GM11168 (cell line): ENCODE results near the gene MT1F.
"Not testable (repeated sequence)": the region's sequence is repeated elsewhere in the genome, so short reads cannot be mapped to it uniquely, and the experiment has no call there.

Source experiments
- in situ Hi-C: fragments of 300-500 bp; cut with MboI; formaldehyde crosslinking; loops from one replicate; pipeline ENCODE4 v1.12.0; 2022; ENCODE audit warnings: low sequenced_read_pairs; ENCODE audit not compliant: unreplicated experiment

Gene MT1F

DNA sequence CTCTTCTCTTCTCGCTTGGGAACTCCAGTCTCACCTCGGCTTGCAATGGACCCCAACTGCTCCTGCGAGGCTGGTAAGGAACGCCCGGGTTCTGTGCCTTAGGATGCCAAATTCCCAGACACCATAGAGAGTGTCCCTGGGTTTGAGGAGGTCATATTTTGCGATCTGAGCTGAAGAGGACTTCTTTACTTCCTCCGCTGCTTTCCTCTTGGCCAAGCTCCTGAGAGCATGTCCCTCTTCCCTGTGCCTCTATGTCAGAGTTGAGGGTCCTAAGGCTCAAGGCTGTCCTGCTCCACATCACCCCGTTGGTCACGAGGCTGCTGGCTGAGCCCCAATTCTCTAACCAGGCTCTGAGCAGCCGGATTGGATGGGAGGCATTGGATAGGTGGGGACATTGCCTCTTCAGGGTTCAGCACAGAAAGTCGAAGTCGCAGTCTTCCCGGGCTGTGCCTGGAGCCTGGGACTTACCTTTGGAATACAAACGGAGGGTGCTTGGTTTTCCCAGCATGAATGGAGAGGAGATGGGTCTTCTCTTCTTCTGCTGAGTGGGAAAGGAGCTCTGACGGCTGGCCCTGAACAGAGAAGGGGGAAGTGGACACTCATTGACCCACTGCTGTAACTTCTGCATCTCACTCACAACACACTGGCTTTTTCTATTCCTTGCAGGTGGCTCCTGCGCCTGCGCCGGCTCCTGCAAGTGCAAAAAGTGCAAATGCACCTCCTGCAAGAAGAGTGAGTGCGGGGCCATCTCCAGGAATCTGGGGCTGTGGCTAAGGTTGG is 12.3 kb downstream of the MT1F start:
- in situ Hi-C loops, result no loop called here

DNA sequence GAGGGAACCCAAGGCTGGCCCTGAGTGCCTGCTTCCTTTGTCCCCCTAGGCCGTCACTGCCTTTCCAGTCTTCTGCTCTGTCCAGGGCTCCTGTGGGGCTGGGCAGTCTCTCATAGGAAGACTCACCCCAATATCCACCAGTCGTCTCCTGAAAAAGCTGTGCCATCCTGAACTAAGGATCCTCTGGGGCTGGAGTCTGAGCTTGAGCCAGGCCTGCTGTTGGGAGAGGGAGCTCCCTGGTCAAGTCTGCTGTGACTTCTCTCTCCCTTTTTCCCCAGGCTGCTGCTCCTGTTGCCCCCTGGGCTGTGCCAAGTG is 12.8 kb downstream of the MT1F start:
- in situ Hi-C loops, result no loop called here

DNA sequence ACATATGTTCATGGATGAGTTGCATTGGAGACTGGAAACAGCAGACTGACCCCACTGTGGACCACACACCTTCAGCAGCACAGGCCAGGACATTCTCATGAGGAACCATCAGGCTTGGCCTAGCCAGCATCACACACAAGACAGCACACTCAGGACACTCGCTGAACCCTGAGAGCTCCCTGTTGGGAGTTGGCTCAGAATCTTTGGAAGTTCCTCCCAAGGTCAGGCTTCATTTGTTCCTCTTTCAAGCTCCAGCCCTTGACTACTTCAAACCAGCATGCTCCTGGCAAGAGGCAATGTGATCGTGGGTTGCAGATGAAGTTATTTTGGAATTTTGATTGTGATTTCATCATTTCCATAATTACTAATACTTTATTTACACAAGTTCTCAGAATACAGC is 13.9 kb downstream of the MT1F start:
- in situ Hi-C loops, result not testable (repeated sequence)

DNA sequence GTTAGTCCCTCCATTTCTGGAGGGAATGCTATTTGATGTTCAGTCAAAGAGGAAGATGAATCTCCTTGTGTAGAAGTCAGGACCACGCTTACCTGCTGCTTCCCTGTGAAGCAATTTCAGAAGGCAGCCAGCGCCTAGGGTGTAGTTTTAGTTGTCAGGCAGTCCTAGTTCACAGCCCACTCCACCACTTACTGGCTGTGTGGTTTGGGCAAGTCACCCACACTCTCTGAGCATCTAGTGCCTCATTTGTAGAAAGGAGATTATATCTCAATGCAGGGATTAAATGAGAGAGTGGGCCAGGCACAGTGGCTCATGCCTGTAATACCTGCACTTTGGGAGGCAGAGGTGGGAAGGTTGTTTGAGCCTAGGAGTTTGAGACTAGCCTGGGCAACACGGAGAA is 14.4 kb downstream of the MT1F start:
- in situ Hi-C loops, result not testable (repeated sequence)

DNA sequence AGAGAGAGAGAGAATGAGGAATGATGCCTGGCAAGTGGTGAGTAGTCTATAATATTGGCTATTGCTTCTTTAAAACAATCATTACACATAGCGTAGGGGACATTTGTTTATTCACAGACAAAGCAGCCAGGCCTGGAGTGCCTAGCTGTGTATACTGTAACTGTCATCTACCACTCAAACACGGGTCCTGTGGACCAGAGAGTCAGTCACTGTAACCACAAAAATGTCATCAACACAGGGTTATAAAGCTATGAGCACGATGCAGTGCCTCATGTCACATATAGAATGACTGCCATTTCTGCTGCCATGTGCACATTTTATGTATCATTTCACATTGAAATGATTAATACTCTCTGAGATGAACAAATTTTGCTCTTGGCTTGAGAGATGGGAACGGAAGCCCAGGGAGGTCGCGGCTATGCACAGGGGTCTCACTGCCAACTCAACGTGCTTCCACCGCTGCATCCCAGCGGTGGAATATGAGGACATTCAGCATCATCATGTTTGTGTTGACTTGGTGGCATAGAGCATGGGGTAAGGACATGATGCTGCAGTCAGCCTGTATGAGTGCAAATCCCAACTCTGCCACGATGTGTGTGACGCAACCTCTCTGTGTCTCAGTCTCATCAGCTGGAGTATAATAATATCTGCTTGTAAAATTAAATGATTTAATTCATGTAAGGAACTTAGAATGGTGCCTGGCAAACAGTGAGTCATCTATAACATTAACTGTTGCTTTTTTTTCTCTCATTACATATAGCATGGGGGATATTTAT is 15.2 kb downstream of the MT1F start:
- in situ Hi-C loops, result no loop called here

DNA sequence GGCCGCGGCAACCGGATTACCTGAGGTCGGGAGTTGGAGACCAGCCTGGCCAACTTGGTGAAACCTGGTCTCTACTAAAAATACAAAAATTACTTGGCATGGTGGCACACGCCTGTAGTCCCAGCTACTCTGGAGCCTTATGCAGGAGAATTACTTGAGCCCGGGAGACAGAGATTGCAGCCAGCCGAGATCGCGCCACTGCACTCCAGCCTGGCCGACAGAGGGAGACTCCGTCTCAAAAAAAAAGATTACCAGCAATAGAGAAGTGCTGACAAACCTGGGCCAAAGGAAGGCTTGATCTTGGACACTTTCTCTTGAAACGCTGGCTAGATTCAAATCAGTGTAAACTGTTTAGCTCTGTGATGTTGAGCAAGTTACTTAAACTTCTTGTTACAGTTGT is 16.2 kb downstream of the MT1F start:
- in situ Hi-C loops, result no loop called here

DNA sequence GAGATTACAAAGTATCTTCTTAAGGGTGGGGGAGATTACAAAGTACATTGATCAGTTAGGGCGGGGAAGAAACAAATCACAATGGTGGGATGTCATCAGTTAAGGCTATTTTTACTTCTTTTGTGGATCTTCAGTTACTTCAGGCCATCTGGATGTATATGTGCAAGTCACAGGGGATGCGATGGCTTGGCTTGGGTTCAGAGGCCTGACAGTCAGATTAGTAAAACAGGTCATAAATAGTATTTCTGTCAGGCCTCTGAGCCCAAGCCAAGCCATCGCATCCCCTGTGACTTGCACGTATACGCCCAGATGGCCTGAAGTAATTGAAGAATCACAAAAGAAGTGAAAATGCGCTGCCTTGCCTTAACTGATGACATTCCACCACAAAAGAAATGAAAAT is 16.8 kb downstream of the MT1F start:
- in situ Hi-C loops, result not testable (repeated sequence)

DNA sequence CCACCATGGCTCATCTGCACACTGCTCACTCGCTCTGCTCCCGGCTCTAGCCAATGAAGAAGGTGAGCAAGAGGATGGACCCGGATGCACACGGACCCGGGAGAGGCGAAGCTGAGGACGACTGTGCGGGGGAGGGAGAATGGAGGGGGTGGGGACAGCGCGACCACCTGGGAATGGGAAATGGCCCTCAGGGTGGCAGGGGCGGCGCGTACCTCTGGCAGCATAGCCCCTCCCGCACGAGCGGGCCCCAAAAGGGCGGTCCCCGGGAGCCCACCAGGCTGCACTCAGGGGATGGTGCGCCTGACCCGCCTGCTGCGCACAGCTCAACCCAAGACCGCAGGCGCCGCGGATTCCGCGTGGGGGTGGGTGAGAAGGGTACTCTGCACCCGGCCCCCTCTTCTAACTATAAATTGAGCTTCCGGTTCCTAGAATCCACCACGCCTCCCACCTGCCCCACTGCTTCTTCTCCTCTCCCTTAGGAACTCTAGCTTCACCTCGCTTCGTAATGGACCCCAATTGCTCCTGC is 18.0 kb downstream of the MT1F start:
- in situ Hi-C loops, result no loop called here

DNA sequence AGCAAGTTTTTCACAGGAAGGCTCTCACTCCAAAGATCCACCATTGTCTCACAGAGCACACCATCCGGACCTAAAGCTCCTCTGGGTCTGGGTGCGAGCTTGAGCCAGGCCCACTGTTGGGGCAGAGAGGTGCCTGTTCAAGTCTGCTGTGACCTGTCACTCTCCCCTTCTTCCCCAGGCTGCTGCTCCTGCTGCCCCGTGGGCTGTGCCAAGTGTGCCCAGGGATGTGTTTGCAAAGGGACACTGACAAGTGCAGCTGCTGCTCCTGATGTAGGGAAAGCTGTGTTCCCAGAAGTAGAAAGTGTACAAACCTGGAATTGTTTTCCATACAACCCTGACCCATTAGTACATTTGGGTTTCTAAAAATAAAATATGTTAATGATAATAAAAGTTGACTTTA is 19.7 kb downstream of the MT1F start:
- in situ Hi-C loops, result no loop called here

DNA sequence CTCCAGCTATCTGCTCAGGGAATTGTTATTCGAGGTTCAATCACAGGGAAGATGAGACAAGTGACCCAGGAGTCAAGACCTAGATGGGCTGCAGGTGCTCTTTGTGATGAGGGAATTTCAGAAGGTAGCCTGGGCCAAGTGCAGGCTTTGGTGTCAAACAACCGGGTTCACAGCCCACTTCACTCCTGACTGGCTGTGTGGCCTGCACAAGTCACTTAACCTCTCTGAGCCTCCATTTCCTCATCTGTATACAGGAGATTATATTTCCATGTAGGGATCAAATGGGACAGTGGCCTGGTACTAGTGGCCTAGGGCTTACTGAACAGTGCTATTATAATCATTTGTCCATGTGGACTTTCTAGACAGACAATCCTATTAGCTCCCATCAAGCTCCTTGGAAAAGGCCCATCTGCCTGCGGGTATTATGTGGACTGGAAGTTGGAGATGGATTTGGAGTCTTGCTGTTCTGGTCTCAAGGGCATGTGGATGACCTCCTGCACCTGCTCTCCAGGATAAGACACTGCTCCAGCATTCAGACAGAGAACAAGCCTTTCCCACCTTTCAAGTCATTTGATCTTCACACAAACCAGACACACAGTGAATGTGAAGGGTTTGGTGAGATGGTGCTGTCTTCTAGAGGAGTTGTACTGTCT is 21.4 kb downstream of the MT1F start:
- in situ Hi-C loops, result no loop called here

DNA sequence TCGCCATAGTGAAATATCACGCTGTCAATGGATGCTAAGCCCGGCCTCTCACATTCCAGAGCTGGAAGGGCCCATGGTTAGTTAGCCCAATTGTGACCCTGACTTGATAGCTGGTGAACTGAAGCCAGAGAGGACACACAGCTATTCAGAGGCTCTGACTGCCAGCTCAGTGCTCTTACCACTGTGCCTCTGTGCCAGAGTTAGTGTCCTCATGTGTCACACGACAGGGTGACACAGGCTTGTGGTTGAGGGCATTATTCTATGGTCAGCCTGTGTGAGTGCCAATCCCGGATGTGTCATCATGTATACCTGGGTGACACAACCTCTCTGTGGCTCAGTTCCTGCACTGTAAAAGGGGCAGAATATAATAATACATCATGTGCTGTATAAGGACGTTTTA is 22.1 kb downstream of the MT1F start:
- in situ Hi-C loops, result no loop called here

DNA sequence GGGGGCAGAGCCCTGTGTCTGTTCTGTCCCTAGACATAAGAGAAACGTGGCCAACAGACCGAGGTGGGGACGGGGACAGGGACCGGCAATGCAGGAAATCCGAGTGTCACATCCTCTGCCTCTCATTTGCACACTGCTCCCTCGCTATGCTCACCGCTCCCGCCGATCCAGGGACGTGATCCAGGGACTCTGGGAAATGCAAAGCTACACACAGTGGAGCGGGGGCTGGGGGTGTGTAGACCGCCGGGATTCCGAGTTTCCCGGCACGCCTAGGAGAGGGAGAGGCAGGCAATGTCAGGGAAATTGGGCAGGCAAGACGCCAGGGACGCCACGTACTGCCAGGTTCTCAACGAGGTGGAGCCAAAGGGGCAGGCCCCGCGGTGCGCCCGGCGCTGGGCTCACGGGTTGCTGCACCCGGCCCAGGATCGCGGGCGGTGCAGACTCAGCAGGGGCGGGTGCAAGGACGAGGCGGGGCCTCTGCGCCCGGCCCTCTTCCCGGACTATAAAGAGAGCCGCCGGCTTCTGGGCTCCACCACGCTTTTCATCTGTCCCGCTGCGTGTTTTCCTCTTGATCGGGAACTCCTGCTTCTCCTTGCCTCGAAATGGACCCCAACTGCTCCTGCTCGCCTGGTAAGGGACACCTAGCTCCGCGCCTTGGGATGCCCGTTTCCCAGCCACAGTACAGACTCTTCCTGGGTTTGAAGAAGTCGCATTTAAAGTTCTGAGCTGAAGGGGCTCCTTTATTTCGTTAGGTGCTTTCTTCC is 24.4 kb downstream of the MT1F start, which contains the start of gene MT1X:
Gene MT1X, plus strand, starts transcription at position 532 of the 764 bp plus-strand sequence. Its CDS starts 71 bp downstream, at position 603.
- in situ Hi-C loops, result no loop called here

DNA sequence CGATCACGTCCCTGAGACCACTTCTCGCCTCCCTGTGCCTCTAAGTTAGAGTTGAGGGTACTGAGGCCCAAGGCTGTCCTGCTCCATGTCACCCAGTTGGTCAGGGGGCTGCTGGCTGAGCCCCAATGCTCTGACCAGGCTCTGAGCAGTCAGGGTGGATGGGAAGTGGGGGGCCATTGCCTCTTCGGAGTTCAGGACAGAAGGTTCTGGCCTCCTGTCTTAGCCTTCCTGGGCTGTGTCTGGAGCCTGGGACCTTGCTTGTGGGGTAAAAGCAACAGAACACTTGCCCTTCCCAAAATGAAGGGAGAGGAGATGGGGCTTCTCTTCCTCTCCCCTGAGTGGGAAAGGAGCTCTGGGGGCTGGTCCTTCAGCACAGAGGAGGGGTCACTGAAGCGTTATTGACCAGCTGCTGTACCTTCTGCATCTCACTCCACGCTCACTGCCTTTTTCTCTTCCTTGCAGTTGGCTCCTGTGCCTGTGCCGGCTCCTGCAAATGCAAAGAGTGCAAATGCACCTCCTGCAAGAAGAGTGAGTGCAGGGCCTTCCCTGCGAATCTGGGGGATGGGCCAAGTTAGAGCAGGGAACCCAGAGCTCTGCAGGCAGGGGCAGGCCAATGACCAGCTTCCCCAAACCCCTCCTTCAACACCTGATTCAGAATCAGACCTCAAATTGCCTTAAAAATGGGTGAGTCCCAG is 25.1 kb downstream of the MT1F start:
- in situ Hi-C loops, result no loop called here

DNA sequence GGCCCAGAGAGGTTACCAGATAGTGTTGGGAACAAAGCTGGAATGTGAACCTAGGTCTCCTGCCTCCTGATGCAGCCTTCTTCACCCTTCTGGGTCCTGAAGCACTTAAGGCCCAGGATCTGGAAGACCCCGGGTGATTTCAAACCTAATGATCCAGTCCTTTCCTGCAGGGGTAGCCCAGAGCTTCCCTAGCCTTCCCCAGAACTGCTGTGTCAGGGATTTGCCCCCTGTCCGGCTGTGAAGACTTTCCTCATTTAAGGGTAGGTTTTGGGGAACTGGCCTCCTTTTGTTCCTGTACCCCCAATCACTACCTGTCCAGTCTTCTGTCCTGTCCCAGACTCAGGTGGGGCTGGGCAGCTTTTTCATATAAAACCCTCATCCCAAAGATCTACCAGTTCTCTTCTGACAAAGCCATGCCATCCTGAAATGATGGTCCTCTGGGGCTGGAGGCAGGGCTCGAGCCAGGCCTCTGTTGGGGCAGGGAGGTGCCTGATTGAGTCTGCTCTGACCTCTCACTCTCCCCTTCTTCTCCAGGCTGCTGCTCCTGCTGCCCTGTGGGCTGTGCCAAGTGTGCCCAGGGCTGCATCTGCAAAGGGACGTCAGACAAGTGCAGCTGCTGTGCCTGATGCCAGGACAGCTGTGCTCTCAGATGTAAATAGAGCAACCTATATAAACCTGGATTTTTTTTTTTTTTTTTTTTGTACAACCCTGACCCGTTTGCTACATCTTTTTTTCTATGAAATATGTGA is 25.8 kb downstream of the MT1F start:
- in situ Hi-C loops, result no loop called here

DNA sequence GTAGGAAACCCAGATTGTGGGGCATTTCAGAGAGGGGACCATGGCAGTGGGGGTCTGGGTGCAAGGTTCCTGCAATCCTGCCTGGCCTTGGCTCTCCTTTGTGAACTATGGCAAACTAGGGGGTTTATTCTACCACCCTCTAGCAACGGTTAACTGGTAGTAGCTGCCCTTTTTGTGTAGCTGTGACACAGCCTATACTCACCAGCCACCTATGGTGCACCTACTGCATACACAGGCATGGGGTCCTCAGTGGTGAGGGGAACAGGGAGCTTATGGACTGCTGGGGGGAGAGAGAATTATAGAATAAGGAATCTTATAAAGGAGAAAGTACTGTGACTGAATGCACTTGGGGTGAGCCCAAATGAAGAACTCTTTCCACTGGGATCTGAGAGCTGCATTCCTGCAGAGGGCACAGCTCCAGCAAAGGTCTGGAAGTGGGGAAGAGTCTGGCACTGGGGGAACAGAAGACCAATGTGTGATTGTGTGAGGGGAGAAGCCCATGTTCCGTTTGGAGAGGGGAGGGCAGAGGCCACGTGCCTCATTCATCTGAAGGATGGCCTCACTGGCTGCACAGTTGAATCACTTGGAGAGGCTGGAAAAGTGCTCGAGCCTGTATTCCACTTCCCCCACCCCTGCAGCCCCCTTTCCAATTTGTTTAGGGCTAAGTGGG is 26.6 kb downstream of the MT1F start:
- in situ Hi-C loops, result no loop called here

DNA sequence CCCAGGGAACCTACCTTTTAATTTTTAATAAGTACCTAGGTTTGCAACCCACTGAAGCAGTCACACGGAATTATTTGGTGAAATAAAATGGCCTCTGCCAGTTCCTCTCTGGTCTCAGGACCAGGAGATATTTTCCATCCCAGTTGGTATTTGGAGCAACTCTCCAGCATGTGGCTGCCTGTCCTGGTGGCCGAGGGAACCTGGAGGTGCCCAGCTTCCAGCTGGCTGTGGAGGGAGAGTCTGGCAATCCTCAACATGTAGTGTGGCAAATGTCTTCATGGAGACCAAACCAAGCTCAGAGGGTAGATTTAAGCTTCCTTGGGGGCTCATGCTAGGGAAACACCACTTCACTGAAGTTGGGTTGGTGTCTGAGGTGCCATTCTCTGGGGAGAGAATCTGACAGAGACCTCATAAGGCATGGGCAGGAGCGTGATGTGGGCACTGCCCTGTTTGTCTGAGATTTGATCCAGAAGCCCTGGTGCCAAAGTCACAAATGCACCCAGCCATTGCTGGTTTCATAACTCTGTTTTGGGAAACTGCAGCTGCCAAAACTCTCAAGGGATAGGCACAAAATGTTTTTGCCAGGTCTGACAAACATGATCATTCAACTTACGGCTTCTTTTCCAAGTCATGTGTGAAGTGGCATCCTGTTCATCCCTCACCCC is 27.3 kb downstream of the MT1F start:
- in situ Hi-C loops, result no loop called here

DNA sequence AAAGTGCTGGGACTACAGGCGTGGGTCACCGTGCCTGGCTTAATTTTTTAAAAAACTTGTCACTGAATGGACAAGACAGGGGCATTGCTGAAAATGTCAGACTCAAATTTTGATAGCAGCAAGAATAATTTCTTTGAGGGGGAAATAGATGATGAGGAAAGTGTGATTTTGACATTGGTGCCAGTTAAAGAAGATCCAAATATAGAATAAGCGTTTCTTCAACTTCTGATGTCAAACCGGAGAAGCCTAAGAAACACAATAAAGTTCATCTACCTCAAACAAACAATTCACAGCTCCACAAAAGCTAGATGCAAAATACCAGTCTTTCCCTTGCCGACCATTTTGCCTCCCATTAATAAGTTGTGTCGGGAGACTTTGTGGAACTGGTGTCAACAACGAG is 29.0 kb downstream of the MT1F start:
- in situ Hi-C loops, result no loop called here

DNA sequence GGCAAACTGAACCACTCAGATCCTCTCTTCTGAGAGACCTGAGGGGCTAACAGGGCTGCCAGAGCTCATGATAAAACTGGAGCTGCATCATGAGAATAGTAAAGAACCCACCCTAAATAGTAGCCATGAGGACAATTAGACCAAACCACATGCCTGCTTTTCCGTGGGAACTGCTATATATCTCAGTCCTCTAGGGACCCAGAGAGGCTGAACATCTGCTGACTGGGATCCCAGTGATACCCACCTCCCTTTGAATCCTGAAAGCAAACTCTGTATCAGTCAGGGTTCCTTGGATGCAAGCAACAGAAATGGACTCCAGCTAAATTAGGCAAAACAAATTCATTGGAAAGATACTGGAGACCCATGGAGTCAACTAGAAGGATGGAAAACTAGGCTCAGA is 31.0 kb downstream of the MT1F start:
- in situ Hi-C loops, result no loop called here
